Esophagus muscularis mucosa (tissue), 4 donors: ENCODE data around the gene SLCO2A1. TPM values are rescaled to one million over a fixed set of nuclear protein-coding genes. Genes with fewer than 3 reads are reported as not detected.

Source experiments
- DNase-seq: peaks from one replicate; pipeline ENCODE4 v3.0.0-alpha.2; 2017; ENCODE audit errors: extremely low spot score
- H3K27ac ChIP-seq, 4 donors: fragments of 200-600 bp; sonication (generic); replicated peaks in 1 of 4; 1 replicate in 3 of 4; 2 replicates in 1 of 4; pipeline ENCODE4 v1.5.1; 2016 to 2019; ENCODE audit warnings: mild to moderate bottlenecking in 1 of 4
- H3K27me3 ChIP-seq, 4 donors: fragments of 200-600 bp; sonication (generic); one replicate each; pipeline versions ENCODE4 v1.5.1 to v1.6.0; 2016 to 2019
- H3K36me3 ChIP-seq, 4 donors: fragments of 200-600 bp; sonication (generic); one replicate each; pipeline ENCODE4 v1.5.1; 2016 to 2019
- H3K4me1 ChIP-seq, 4 donors: fragments of 200-600 bp; sonication (generic); one replicate each; pipeline ENCODE4 v1.5.1; 2016 to 2019
- H3K4me3 ChIP-seq, 4 donors: fragments of 200-600 bp; sonication (generic); 1 replicate in 2 of 4; 2 replicates in 2 of 4; pipeline ENCODE4 v1.5.1; 2016 to 2019; ENCODE audit warnings: mild to moderate bottlenecking in 4 of 4, moderate library complexity in 1 of 4
- H3K9me3 ChIP-seq, 4 donors: fragments of 200-600 bp; sonication (generic); 1 replicate in 3 of 4; 2 replicates in 1 of 4; pipeline ENCODE4 v1.5.1; 2016 to 2019
- EP300 ChIP-seq: sonication (generic); formaldehyde crosslinking; IDR thresholded peaks from one replicate; pipeline ENCODE4 v1.6.1; 2017; ENCODE audit warnings: antibody characterized with exemption
- POLR2A ChIP-seq: fragments of 450-650 bp; IDR thresholded peaks from one replicate; pipeline ENCODE4 v1.6.1; 2017; ENCODE audit warnings: antibody characterized with exemption, moderate library complexity, mild to moderate bottlenecking, low read depth
- POLR2AphosphoS5 ChIP-seq, 2 donors: sonication (generic); formaldehyde crosslinking; IDR thresholded peaks; one replicate each; pipeline ENCODE4 v1.6.1; 2017; ENCODE audit warnings: antibody characterized with exemption in 2 of 2
- WGBS: methylation state at CpG from one replicate; pipeline ENCODE4 v1.1.5; 2018; 5-methylcytosine and 5-hydroxymethylcytosine counted together
- intact Hi-C: fragments of 100-400 bp; cut with DNase I; formaldehyde crosslinking; loops from one replicate; pipeline ENCODE4 v1.15.1; 2023
- total RNA-seq, 4 donors: library from RNA; depleted of rRNA; stranded (reverse); fragments of >200 nt; gene quantifications; one replicate each; pipeline versions ENCODE4 v1.1.0 to v1.2.1, GENCODE V29; 2016
- TF ChIP-seq, protein P1 (sequence below), 3 experiments: fragments of 200-600 bp in 2 of 3; fragments of 450-650 bp in 1 of 3; sonication (generic) in 2 of 3; IDR thresholded peaks; one replicate each; pipeline ENCODE4 v1.5.1; 2017 to 2019; ENCODE audit warnings: antibody characterized with exemption in 3 of 3, mild to moderate bottlenecking in 2 of 3, moderate library complexity in 1 of 3

Gene SLCO2A1
- total RNA-seq, 4 donors from 2014 or later, result 8.3 to 17.6 (median 13.8) TPM

DNA sequence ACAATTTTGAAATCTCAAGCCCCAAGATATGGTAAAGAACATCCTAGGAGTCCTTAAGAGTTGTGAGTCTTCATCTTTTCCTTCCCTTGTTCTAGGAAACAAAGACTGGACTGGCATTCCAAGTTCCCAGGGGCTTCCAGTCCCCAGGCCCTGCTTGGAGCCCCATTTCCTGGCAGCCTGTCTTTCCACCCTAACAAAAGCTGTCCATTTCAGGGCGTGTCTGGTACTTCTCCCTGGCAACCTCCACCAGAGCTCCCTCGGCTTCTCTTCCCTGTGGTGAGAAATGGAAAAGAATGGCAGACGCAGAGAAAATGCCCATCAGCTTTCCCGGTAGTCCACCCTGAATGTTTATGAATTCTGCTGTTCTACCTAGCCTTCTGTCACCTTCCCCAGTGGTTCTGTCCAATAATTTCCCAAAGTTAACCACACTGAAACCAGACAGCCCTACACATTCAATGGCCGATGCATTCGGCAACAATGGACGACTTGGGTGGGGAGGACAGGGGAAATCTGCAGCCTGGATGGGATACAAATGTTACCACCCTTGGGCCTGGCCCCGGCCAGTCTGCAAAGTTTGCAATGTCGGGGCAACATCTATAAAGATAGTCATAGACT lies 140.9 kb downstream of the SLCO2A1 start:
- Histone ChIP-seq H3K27ac (no peak overlapping the region), H3K4me1 (peaks cover 0 to 14% (median 3%) of the 10 kb centered on the region in 4 donors)
- WGBS, result 93% methylated on average over 9 of the region's 9 CpGs

DNA sequence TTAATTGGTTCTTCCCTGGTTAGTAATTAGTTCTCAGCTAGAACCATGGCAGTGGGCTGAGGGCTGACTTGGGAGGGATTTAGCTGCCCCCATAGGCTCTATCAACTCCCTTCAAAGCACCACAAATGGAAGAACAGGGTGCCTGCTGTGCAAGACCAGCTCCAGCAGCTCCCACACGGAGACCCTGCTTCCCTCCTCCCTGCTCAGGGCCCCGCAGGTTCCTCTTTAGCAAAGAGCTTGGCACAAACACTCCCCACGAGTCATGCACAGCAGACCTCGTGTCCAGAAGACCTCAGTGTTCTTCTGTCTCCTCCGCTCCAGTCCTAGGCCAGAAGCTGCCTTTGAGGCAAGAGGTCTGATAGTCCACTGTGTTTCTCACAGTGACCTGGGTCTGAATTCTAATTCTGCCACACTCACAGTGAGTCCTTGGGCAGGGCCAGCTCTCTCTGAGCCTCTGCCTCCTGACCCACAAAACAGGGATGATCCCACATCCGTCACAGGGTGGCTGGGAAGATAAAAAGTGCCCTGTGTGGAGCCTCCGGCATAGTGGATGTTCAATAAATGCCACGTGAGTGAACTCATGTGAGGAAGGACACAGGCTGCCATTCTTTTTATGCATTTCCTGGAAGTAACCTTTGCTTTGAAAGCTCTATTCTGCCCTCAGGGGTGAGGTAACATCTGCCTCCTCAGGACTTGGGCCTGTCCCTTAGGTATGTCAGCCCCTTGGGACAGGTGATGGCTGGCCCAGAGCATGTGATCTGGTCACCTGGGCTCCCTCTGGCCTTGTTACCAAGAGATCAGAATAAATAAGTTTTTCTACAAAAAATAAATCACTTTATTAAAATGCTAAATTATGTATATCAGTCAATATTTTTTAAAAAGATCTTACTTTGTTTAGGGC lies 141.7 kb downstream of the SLCO2A1 start:
- Histone ChIP-seq H3K9me3 (no peaks in the 10 kb centered on the region), H3K4me3 (no peak overlapping the region), H3K27me3 (no peaks in the 10 kb centered on the region), H3K36me3 (no peaks in the 10 kb centered on the region), H3K27ac (no peak overlapping the region), H3K4me1 (peaks cover 0 to 14% (median 5%) of the 10 kb centered on the region in 4 donors)
- TF ChIP-seq EP300 (no peak), POLR2A (no peak), POLR2AphosphoS5 (IDR thresholded peaks at IDR 0.05) (no peak)
- TF ChIP-seq, protein P1, sequence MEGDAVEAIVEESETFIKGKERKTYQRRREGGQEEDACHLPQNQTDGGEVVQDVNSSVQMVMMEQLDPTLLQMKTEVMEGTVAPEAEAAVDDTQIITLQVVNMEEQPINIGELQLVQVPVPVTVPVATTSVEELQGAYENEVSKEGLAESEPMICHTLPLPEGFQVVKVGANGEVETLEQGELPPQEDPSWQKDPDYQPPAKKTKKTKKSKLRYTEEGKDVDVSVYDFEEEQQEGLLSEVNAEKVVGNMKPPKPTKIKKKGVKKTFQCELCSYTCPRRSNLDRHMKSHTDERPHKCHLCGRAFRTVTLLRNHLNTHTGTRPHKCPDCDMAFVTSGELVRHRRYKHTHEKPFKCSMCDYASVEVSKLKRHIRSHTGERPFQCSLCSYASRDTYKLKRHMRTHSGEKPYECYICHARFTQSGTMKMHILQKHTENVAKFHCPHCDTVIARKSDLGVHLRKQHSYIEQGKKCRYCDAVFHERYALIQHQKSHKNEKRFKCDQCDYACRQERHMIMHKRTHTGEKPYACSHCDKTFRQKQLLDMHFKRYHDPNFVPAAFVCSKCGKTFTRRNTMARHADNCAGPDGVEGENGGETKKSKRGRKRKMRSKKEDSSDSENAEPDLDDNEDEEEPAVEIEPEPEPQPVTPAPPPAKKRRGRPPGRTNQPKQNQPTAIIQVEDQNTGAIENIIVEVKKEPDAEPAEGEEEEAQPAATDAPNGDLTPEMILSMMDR (IDR thresholded peaks at IDR 0.05), result no peak
- WGBS, result 69% methylated on average over 7 of the region's 8 CpGs
- DNase-seq, result peak; percentile 80
- intact Hi-C loops, result no loop called here

More for the DNA sequence above, 140.9 kb downstream of the SLCO2A1 start:
- intact Hi-C loops, result no loop called here
- Histone ChIP-seq H3K36me3 (no peaks in the 10 kb centered on the region), H3K9me3 (no peaks in the 10 kb centered on the region), H3K27me3 (no peaks in the 10 kb centered on the region), H3K4me3 (no peak overlapping the region)
- TF ChIP-seq EP300 (no peak), POLR2A (no peak), POLR2AphosphoS5 (IDR thresholded peaks at IDR 0.05) (no peak)
- TF ChIP-seq, protein P1 (IDR thresholded peaks at IDR 0.05), result no peak
- peak; percentile 79 for DNase-seq

DNA sequence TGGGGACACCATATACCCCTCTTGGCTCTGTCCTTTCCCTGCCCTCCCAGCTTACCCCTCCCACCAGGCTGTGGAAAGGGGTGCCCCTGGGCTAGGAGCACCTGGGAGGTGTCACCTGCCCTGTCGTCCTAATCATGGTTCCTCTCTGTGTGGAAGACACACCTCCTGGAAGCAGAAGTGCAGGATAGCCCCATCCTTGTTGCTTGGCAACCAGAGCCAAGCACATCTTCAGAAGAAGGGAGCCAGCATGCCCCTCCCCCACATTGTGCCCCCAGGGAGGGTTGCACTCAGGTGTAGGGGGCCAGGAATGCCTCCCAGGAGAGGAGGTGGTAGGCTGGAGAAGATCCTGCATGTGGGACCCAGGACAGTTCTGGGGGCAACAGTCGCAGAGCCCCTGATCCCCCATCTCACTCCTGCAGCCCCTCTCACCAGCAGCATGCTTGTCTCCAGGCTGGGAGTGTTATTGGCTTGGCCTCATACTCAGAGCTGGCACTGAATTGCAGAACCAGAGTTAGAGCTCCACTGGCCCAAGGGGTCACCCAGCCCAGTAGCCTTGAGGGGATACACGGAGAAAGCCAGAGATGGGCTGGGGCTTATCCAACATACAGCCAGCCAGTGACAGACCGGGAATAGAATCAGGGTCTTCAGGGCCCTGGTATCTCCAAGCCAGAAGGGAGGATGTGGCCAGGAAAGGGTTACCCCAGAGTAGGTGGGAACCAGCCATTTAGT lies 142.5 kb downstream of the SLCO2A1 start:
- Histone ChIP-seq H3K27ac (no peak overlapping the region), H3K27me3 (no peaks in the 10 kb centered on the region), H3K4me1 (peaks cover 0 to 9% (median 6%) of the 10 kb centered on the region in 4 donors), H3K9me3 (no peaks in the 10 kb centered on the region), H3K4me3 (no peak overlapping the region), H3K36me3 (no peaks in the 10 kb centered on the region)
- TF ChIP-seq POLR2A, result no peak
- TF ChIP-seq, protein P1 (IDR thresholded peaks at IDR 0.05), result no peak
- TF ChIP-seq POLR2AphosphoS5 (IDR thresholded peaks at IDR 0.05), result no peak
- no peak for TF ChIP-seq EP300
- intact Hi-C loops, result no loop called here
- DNase-seq, result peak; percentile 79
- 90% methylated on average over 4 of the region's 4 CpGs for WGBS

DNA sequence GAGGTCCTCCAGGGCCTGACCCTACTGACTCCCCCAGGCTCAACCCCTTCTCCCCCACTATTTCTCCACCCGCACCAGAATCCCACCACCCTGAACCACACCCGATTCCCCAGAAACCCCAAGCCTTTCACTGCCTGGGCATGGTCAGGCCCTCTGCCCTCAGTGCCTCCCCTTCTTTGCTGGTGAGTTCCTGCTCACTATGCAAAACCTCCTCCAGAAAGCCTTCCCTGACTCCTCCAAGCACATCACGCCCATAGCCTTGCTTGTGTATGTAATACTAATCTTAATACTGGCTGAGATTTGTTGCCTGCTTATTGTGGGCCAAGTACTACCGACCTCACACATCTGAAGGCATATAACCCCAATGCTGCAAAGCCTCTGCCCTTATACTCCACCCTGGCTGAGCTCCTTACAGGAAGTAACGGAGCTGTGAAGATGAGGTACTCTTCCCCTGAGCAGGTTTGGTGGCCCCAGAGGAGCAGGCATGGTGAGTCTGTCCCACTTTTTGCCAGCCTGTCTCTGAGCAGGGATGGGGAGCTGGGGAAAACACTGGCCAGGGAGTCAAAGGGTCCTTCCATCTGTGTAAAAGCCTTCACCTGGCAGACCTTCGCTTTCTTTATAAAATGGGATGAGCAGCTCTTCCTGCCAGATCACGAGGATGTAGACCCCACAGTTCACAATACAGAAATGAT lies 143.5 kb downstream of the SLCO2A1 start:
- DNase-seq, result peak; percentile 57
- Histone ChIP-seq H3K27me3 (no peaks in the 10 kb centered on the region), H3K4me1 (peaks cover 0 to 7% (median 6%) of the 10 kb centered on the region in 4 donors), H3K27ac (no peak overlapping the region), H3K9me3 (no peaks in the 10 kb centered on the region), H3K36me3 (no peaks in the 10 kb centered on the region), H3K4me3 (no peak overlapping the region)
- intact Hi-C loops, result no loop called here
- 95% methylated on average over 7 of the region's 7 CpGs for WGBS
- TF ChIP-seq, protein P1 (IDR thresholded peaks at IDR 0.05), result no peak
- TF ChIP-seq EP300 (no peak), POLR2A (no peak), POLR2AphosphoS5 (IDR thresholded peaks at IDR 0.05) (no peak)
